GM12892 (cell line): ENCODE data around the gene CHAC1.

Source experiments
- POLR2A ChIP-seq: IDR thresholded peaks from 2 replicates; pipeline ENCODE4 v1.6.1; 2011; ENCODE audit warnings: low read depth, low read length, control low read depth
- POLR2AphosphoS5 ChIP-seq: IDR thresholded peaks from 2 replicates; pipeline ENCODE4 v1.6.1; 2011; ENCODE audit warnings: low read depth, low read length, control low read depth
- TAF1 ChIP-seq: IDR thresholded peaks from 2 replicates; pipeline ENCODE4 v1.6.1; 2011; ENCODE audit warnings: low read depth, mild to moderate bottlenecking, control low read depth, low read length, borderline replicate concordance

GRCh38 chr15:40992825-40993224, 39.6 kb downstream of the CHAC1 start:
- TF ChIP-seq POLR2A (no peak), POLR2AphosphoS5 (no peak), TAF1 (no peak)
